Measurements from ENCODE around the gene PMS1. TPM values are rescaled to one million over a fixed set of nuclear protein-coding genes. Genes with fewer than 3 reads are reported as not detected.

The PMS1 gene
- total RNA-seq, 4 donors from 2014 or later: 13.6 to 47.0 (median 14.5) TPM

GRCh38 chr2:189860161-189860560, 75.9 kb downstream of the PMS1 start:
- Histone ChIP-seq H3K36me3 (peaks cover 0 to 4% (median 0%) of the 10 kb centered on the region in 3 donors), H3K27me3 (no peaks in the 10 kb centered on the region), H3K27ac (no peak overlapping the region), H3K9me3 (no peaks in the 10 kb centered on the region), H3K4me3 (no peak overlapping the region), H3K4me1 (no peaks in the 10 kb centered on the region)
- TF ChIP-seq CTCF (IDR thresholded peaks at IDR 0.05): no peak
- TF ChIP-seq POLR2A (IDR thresholded peaks at IDR 0.05): no peak
- DNase-seq: no peak

GRCh38 chr2:189862751-189863150, 78.5 kb downstream of the PMS1 start:
- TF ChIP-seq POLR2A (IDR thresholded peaks at IDR 0.05): no peak
- TF ChIP-seq CTCF (IDR thresholded peaks at IDR 0.05): no peak
- no peaks in the 10 kb centered on the region for H3K9me3 ChIP-seq
- DNase-seq: no peak
- no peak overlapping the region for H3K4me3 ChIP-seq
- H3K27me3 ChIP-seq: no peaks in the 10 kb centered on the region
- no peaks in the 10 kb centered on the region for H3K4me1 ChIP-seq
- H3K27ac ChIP-seq: no peak overlapping the region
- H3K36me3 ChIP-seq: peaks cover 0 to 4% (median 0%) of the 10 kb centered on the region in 3 donors

GRCh38 chr2:189865826-189866225, 81.6 kb downstream of the PMS1 start:
- Histone ChIP-seq H3K36me3 (peaks cover 0 to 4% (median 0%) of the 10 kb centered on the region in 3 donors), H3K27ac (no peak overlapping the region), H3K4me1 (no peaks in the 10 kb centered on the region), H3K9me3 (no peaks in the 10 kb centered on the region), H3K4me3 (no peak overlapping the region), H3K27me3 (no peaks in the 10 kb centered on the region)
- DNase-seq: no peak
- TF ChIP-seq CTCF (IDR thresholded peaks at IDR 0.05) (no peak), POLR2A (IDR thresholded peaks at IDR 0.05) (no peak)

- H3K27ac ChIP-seq: no peak overlapping the region
- DNase-seq: no peak
These were observed 82.0 kb downstream of the PMS1 start for GRCh38 chr2:189866296-189866695.

GRCh38 chr2:189868896-189869295, 84.6 kb downstream of the PMS1 start:
- H3K27me3 ChIP-seq: no peaks in the 10 kb centered on the region
- peaks cover 0 to 6% (median 0%) of the 10 kb centered on the region in 3 donors for H3K36me3 ChIP-seq
- H3K4me1 ChIP-seq: no peaks in the 10 kb centered on the region
- H3K27ac ChIP-seq: no peak overlapping the region
- DNase-seq: no peak
- H3K4me3 ChIP-seq: no peak overlapping the region
- TF ChIP-seq CTCF (IDR thresholded peaks at IDR 0.05): no peak
- no peak for TF ChIP-seq POLR2A (IDR thresholded peaks at IDR 0.05)
- H3K9me3 ChIP-seq: no peaks in the 10 kb centered on the region

More at GRCh38 chr2:189866296-189866695, 82.0 kb downstream of the PMS1 start:
- no peaks in the 10 kb centered on the region for H3K27me3 ChIP-seq
- peaks cover 0 to 4% (median 0%) of the 10 kb centered on the region in 3 donors for H3K36me3 ChIP-seq
- H3K4me1 ChIP-seq: no peaks in the 10 kb centered on the region
- H3K9me3 ChIP-seq: no peaks in the 10 kb centered on the region
- no peak overlapping the region for H3K4me3 ChIP-seq
- TF ChIP-seq CTCF (IDR thresholded peaks at IDR 0.05): no peak
- TF ChIP-seq POLR2A (IDR thresholded peaks at IDR 0.05): no peak
